ENCODE measurements around the gene LMO4.

The LMO4 gene

DNA sequence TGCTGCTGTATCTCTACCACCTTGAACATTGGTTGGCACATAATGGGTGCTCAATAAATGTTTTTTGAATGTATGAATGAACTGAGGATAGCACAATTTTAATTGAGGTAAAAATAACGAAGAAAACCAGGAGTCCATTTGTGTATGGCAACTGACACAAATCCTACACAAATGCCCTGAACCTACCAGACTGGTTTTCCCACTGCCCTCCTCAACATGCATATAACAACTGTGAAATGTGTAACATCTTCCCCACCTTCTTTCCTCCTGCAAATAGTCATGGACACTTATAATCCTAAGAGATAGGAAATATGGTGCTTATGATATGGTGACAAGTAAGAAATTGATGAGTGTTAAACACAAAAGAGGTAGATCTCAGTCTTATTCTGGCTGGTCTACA lies 9.9 kb upstream of the LMO4 start:
- Histone ChIP-seq H3K9me3 (no peaks in the 10 kb centered on the region), H3K4me3 (ENCODE audit: low read depth, low read length) (no peak overlapping the region), H3K4me1 (no peaks in the 10 kb centered on the region), H3K27me3 (no peaks in the 10 kb centered on the region), H3K36me3 (no peaks in the 10 kb centered on the region)
- DNase-seq, result no peak
- TF ChIP-seq, protein P1, sequence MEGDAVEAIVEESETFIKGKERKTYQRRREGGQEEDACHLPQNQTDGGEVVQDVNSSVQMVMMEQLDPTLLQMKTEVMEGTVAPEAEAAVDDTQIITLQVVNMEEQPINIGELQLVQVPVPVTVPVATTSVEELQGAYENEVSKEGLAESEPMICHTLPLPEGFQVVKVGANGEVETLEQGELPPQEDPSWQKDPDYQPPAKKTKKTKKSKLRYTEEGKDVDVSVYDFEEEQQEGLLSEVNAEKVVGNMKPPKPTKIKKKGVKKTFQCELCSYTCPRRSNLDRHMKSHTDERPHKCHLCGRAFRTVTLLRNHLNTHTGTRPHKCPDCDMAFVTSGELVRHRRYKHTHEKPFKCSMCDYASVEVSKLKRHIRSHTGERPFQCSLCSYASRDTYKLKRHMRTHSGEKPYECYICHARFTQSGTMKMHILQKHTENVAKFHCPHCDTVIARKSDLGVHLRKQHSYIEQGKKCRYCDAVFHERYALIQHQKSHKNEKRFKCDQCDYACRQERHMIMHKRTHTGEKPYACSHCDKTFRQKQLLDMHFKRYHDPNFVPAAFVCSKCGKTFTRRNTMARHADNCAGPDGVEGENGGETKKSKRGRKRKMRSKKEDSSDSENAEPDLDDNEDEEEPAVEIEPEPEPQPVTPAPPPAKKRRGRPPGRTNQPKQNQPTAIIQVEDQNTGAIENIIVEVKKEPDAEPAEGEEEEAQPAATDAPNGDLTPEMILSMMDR (IDR thresholded peaks at IDR 0.05; ENCODE audit: low read depth, low read length), result no peak

DNA sequence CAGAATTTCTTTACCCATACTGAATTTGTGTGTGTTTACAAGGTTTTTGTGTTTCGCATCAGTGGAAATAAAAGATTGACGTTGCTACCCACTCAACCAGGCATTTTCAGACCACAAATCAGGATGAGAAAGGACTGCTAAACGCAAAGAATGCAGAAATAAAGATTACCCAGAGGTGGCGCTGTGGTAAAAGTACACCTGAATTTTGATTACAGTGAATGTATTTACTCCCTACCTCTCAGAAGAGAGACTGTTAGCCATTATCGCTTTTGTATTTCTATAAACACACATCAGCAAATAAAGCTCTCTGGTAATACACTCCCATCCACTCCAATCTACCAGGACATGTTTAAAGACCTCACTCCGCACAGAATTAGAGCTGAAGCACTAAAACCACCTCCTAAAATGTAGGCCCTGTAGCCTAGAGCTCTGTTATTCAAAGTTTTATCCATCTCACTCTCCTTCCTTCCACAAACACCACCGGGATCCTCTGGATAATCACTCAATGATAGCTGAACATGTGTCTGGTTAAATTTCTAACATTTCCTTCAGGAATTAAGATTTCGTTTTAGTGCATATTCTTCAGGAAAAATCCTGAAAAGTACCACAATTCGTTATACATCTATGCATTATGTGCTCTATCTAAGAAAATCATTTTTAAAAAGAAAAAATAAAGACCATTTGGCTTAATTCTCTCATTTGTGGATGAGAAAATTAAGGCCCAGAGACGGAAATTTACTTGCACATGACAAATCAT lies 2.5 kb upstream of the LMO4 start:
- Histone ChIP-seq H3K27me3 (no peaks in the 10 kb centered on the region), H3K9me3 (no peaks in the 10 kb centered on the region), H3K36me3 (no peaks in the 10 kb centered on the region), H3K4me1 (no peaks in the 10 kb centered on the region), H3K4me3 (ENCODE audit: low read depth, low read length) (no peak overlapping the region)
- peak; percentile 28 for DNase-seq
- TF ChIP-seq, protein P1 (IDR thresholded peaks at IDR 0.05; ENCODE audit: low read depth, low read length), result peak; percentile 62

DNA sequence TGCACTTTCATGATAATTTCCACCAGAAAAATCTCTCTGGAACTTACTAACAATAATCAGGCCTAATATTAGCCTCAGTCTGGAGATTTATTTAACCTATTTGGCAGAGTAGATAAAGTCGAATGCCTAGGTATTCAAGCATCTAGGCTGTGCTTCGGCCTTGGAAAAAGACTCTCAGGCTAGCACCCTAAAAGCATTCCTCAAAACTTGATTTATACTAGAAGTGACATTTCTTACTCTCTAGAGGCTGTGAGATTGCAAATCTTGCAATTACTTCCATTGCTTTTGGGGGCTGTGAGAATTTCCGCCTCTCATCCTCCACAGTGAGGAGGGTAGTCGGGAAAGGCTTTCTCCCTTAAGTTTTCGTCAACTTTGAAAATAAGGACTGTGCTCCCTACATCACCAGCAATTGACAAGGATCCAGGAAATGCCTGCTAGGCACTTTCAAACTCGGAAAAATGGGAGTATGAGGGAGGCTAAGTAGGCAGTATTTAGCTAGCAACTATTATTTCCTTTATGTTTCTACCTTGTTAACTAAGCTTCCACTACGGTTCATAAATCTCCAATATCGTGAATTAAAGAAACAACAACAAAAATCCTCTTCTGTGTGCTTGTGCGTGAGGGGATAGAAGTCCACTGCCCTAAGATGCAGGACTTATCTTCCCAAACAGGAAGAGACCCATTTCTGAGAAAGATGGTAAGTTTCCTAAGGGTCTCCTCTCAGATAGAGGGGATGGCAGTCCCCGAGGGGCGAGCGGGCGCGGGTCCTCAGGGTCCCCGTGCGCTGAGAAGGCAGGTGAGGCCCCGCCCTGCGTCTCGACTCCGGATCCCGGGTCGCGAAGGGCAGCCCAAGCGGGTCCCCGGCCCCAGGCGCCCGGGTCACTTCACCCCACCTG lies 1.1 kb upstream of the LMO4 start:
- TF ChIP-seq, protein P1 (IDR thresholded peaks at IDR 0.05; ENCODE audit: low read depth, low read length), result no peak
- DNase-seq, result no peak
- Histone ChIP-seq H3K9me3 (no peaks in the 10 kb centered on the region), H3K27me3 (no peaks in the 10 kb centered on the region), H3K4me1 (no peaks in the 10 kb centered on the region), H3K4me3 (ENCODE audit: low read depth, low read length) (peak overlapping the region; percentile 60), H3K36me3 (no peaks in the 10 kb centered on the region)

DNA sequence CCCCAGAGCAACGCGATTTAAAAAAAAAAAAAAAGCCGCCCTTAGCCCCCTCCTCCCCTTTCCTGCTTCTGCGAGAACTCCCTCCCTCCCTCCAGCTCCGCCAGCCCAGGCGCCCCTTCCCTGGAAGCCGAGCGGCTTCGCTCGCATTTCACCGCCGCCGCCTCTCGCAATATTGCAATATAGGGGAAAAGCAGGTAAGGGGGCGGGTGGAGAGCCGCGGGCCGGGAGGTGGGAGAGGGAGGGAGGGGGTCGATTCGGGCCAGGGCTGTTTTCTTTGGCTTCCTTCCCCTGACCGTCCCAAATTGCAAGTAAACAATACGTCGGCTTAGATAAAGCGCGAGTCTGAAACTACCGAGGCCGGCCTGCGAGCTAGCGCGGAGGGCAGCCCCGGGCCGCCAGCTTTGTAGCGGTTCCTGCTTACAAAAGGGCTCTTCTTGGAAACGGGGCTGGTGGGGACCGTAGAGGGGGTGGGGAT lies 408 bp downstream of the LMO4 start:
- TF ChIP-seq, protein P1 (IDR thresholded peaks at IDR 0.05; ENCODE audit: low read depth, low read length), result no peak
- DNase-seq, result peak; percentile 45
- H3K4me3 ChIP-seq (ENCODE audit: low read depth, low read length), result peak overlapping the region; percentile 77
- no peaks in the 10 kb centered on the region for H3K27me3 ChIP-seq
- H3K36me3 ChIP-seq, result no peaks in the 10 kb centered on the region
- no peaks in the 10 kb centered on the region for H3K9me3 ChIP-seq
- no peaks in the 10 kb centered on the region for H3K4me1 ChIP-seq

DNA sequence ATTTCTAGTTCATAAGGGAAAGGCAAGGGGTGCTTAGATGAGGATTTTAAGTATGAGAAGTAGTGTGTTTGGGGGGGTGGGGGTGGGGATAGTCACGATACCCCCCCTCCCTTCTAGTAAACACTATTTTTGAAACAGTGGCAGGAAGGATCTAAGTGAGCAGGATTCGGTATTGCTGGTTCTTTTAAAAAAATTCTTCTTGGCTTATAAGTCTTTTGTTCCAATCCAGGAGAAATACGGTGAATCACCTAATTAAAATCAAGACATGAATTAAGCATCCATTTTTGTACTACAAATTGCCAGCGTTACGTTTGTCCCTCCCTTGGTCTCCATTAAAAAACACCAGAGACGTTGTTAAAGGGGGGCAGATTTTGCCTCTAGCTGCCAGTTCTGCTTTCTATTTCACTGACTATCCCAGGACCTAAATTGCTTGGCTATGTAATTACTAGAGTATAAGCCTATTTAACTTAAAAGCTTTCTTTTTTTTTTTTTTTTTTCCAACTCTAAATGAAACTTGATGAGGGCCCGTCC lies 911 bp downstream of the LMO4 start:
- DNase-seq, result no peak
- no peaks in the 10 kb centered on the region for H3K9me3 ChIP-seq
- TF ChIP-seq, protein P1 (IDR thresholded peaks at IDR 0.05; ENCODE audit: low read depth, low read length), result no peak
- H3K4me1 ChIP-seq, result peaks cover 4% of the 10 kb centered on the region; the same call in 1 of the 2 replicates
- H3K36me3 ChIP-seq, result no peaks in the 10 kb centered on the region
- peak overlapping the region; percentile 77 for H3K4me3 ChIP-seq (ENCODE audit: low read depth, low read length)
- no peaks in the 10 kb centered on the region for H3K27me3 ChIP-seq

Measured in BE2C (cell line).